GM12878 (cell line): ENCODE data around the gene ZNF212. TPM values are rescaled to one million over a fixed set of nuclear protein-coding genes. Genes with fewer than 3 reads are reported as not detected.

Experiments used
- ATAC-seq: fragments of 200-7000 bp; cut with Tn5 transposase; 3 replicates; pipeline ENCODE4 v1.9.1; 2020; ENCODE audit warnings: mild to moderate bottlenecking, moderate library complexity
- BruUV-seq: library from RNA; stranded (reverse); fragments of 400-500 nt; replicated peaks from 2 replicates; lab custom pipeline; 2021; lab: Mats Ljungman, UMichigan
- CTCF ChIA-PET: fragments of 300-600 bp; sonication (Branson Sonifier 250); formaldehyde crosslinking; extraction: SDS; loops from one replicate; lab custom pipeline; 2021; ENCODE audit warnings: inconsistent platforms; lab: Yijun Ruan, JAX
- POLR2A ChIA-PET: fragments of 350-600 bp; formaldehyde crosslinking; extraction: SDS; loops from one replicate; lab custom pipeline; 2021; ENCODE audit warnings: inconsistent platforms; lab: Charles Lee
- RAD21 ChIA-PET: fragments of 300-600 bp; sonication (Branson Sonifier 250); formaldehyde crosslinking; loops from one replicate; lab custom pipeline; 2023; ENCODE audit warnings: antibody characterized with exemption; ENCODE audit not compliant: unreplicated experiment; lab: Charles Lee
- SMC1A ChIA-PET: fragments of 300-600 bp; sonication (Branson Sonifier 250); formaldehyde crosslinking; loops from one replicate; lab custom pipeline; 2023; ENCODE audit not compliant: unreplicated experiment, uncharacterized antibody; lab: Charles Lee
- DNase-seq: peaks from one replicate; pipeline ENCODE4 v3.0.0-alpha.2; 2011; ENCODE audit warnings: low read depth, low spot score
- FAIRE-seq: peaks from 3 replicates; lab custom pipeline; 2011; peaks lifted over from hg19 to GRCh38; lab: Jason Lieb, UNC
- H2AFZ ChIP-seq: 2 replicates; pipeline ENCODE4 v1.6.0; 2011; ENCODE audit warnings: low read depth, low read length, control low read depth; ENCODE audit not compliant: control insufficient read depth
- H3K27ac ChIP-seq: 2 replicates; pipeline ENCODE4 v1.5.1; 2011; ENCODE audit warnings: control low read depth; ENCODE audit not compliant: control insufficient read depth, insufficient read depth
- H3K27me3 ChIP-seq, 2 experiments: replicated peaks in 1 of 2; 2 replicates each; pipeline versions ENCODE4 v1.6.0 to v1.6.1; 2011; ENCODE audit warnings: low read length in 1 of 2; ENCODE audit not compliant: control insufficient read depth in 2 of 2, insufficient read depth in 2 of 2
- H3K36me3 ChIP-seq, 2 experiments: 2 replicates each; pipeline ENCODE4 v1.5.1; 2011; ENCODE audit warnings: low read length in 1 of 2; ENCODE audit not compliant: control insufficient read depth in 2 of 2, insufficient read depth in 2 of 2
- H3K4me1 ChIP-seq: 2 replicates; pipeline ENCODE4 v1.6.1; 2011; ENCODE audit warnings: mild to moderate bottlenecking, low read length, moderate library complexity, mixed read lengths; ENCODE audit not compliant: control insufficient read depth, insufficient read depth
- H3K4me2 ChIP-seq: 2 replicates; pipeline ENCODE4 v1.6.0; 2011; ENCODE audit warnings: control low read depth; ENCODE audit not compliant: control insufficient read depth, insufficient read depth
- H3K4me3 ChIP-seq: fragments of 200-600 bp; sonication (generic); 2 replicates; pipeline ENCODE4 v1.5.1; 2016
- H3K79me2 ChIP-seq: 2 replicates; pipeline ENCODE4 v1.6.0; 2011; ENCODE audit warnings: low read length; ENCODE audit not compliant: control insufficient read depth, insufficient read depth
- H3K9ac ChIP-seq: 2 replicates; pipeline ENCODE4 v1.8.0; 2011; ENCODE audit warnings: low read length, control low read depth, mixed read lengths; ENCODE audit not compliant: control insufficient read depth, insufficient read depth
- H3K9me3 ChIP-seq: replicated peaks from 3 replicates; pipeline ENCODE4 v1.5.1; 2011; ENCODE audit warnings: mild to moderate bottlenecking, low read length; ENCODE audit not compliant: control insufficient read depth, insufficient read depth
- H4K20me1 ChIP-seq: 2 replicates; pipeline ENCODE4 v1.6.0; 2011; ENCODE audit not compliant: control insufficient read depth, insufficient read depth
- BACH1 ChIP-seq: fragments of 450-650 bp; IDR thresholded peaks from 2 replicates; pipeline ENCODE4 v1.6.1; 2017; ENCODE audit warnings: mild to moderate bottlenecking, borderline replicate concordance
- BHLHE40 ChIP-seq, 2 experiments: fragments of 450-650 bp in 1 of 2; IDR thresholded peaks; 2 replicates each; pipeline ENCODE4 v1.6.1; 2011 to 2017; ENCODE audit warnings: low read depth in 2 of 2, borderline replicate concordance in 1 of 2, improper control_type of control experiment in 1 of 2, low read length in 1 of 2, mild to moderate bottlenecking in 1 of 2
- DPF2 ChIP-seq: fragments of 450-650 bp; IDR thresholded peaks from 2 replicates; pipeline ENCODE4 v1.6.1; 2017; ENCODE audit warnings: mild to moderate bottlenecking
- LARP7 ChIP-seq: fragments of 450-650 bp; IDR thresholded peaks from 2 replicates; pipeline ENCODE4 v1.6.1; 2017; ENCODE audit warnings: mild to moderate bottlenecking
- PML ChIP-seq: IDR thresholded peaks from 2 replicates; pipeline ENCODE4 v1.6.1; 2012; ENCODE audit warnings: low read length, inconsistent platforms
- RAD21 ChIP-seq: IDR thresholded peaks from 2 replicates; pipeline ENCODE4 v1.6.1; 2011; ENCODE audit warnings: mild to moderate bottlenecking, low read depth, low read length, moderate library complexity; ENCODE audit not compliant: insufficient read depth
- TCF7 ChIP-seq: IDR thresholded peaks from 2 replicates; pipeline ENCODE4 v1.6.1; 2014; ENCODE audit warnings: antibody characterized with exemption, borderline replicate concordance
- WGBS: methylation state at CpG from one replicate; pipeline ENCODE4 v1.1.6; 2016; ENCODE audit warnings: low lambda C conversion rate; ENCODE audit not compliant: insufficient replicate concordance, insufficient coverage; ENCODE audit errors: missing lambda C conversion rate; 5-methylcytosine and 5-hydroxymethylcytosine counted together
- in situ Hi-C: fragments of 300-500 bp; cut with MboI; formaldehyde crosslinking; loops from 9 replicates; pipeline ENCODE4 v1.14.3; 2018; ENCODE audit warnings: mixed read lengths
- intact Hi-C: fragments of 100-400 bp; cut with micrococcal nuclease; formaldehyde crosslinking; loops from one replicate; pipeline ENCODE4 v1.14.2; 2022; ENCODE audit not compliant: unreplicated experiment
- polyA plus RNA-seq, 11 experiments: library from polyadenylated mRNA; depleted of rRNA in 4 of 11; unstranded in 6 of 11; stranded (reverse) in 5 of 11; fragments of >200 nt; fragmentation: Nextera tagmentation in 4 of 11; fragmentation: Illumina TruSeq in 1 of 11; extraction: Ambion mirVana in 4 of 11; extraction: Trizol in 1 of 11; gene quantifications; 1 replicate in 1 of 11; 2 replicates in 10 of 11; pipeline versions ENCODE4 v1.2.1 to v1.2.3, GENCODE V29; 2011 to 2016; ENCODE audit warnings: inconsistent platforms in 2 of 11, missing spikeins in 2 of 11, low read depth in 1 of 11
- total RNA-seq, 4 experiments: library from RNA; depleted of rRNA in 3 of 4; stranded (reverse); fragments of >200 nt in 3 of 4; fragmentation: Illumina TruSeq in 1 of 4; extraction: Trizol in 1 of 4; gene quantifications; 2 replicates each; pipeline versions ENCODE4 v1.2.1 to v1.2.3, GENCODE V29; 2013 to 2021
- TF ChIP-seq, protein P1 (sequence below): IDR thresholded peaks from 2 replicates; pipeline ENCODE4 v1.6.1; 2011; ENCODE audit warnings: low read depth, low read length, improper control_type of control experiment, borderline replicate concordance
- TF ChIP-seq, protein P2 (sequence below): fragments of 450-650 bp; IDR thresholded peaks from 2 replicates; pipeline ENCODE4 v1.6.1; 2016; ENCODE audit warnings: mild to moderate bottlenecking
- TF ChIP-seq, protein P3 (sequence below): fragments of 450-650 bp; IDR thresholded peaks from 2 replicates; pipeline ENCODE4 v1.6.1; 2017; ENCODE audit warnings: antibody characterized with exemption, mild to moderate bottlenecking, moderate library complexity
- TF ChIP-seq, protein P4 (sequence below): fragments of 450-650 bp; formaldehyde crosslinking; IDR thresholded peaks from 2 replicates; pipeline ENCODE4 v1.5.0; 2022; ENCODE audit warnings: mild to moderate bottlenecking, missing genetic modification characterization

ZNF212 gene
- total and polyA plus RNA-seq, 10 of the 15 experiments (the other 5 are each of a cell fraction or from before 2014, with no cell fraction given): 1.2 to 11.6 (median 5.4) TPM

DNA sequence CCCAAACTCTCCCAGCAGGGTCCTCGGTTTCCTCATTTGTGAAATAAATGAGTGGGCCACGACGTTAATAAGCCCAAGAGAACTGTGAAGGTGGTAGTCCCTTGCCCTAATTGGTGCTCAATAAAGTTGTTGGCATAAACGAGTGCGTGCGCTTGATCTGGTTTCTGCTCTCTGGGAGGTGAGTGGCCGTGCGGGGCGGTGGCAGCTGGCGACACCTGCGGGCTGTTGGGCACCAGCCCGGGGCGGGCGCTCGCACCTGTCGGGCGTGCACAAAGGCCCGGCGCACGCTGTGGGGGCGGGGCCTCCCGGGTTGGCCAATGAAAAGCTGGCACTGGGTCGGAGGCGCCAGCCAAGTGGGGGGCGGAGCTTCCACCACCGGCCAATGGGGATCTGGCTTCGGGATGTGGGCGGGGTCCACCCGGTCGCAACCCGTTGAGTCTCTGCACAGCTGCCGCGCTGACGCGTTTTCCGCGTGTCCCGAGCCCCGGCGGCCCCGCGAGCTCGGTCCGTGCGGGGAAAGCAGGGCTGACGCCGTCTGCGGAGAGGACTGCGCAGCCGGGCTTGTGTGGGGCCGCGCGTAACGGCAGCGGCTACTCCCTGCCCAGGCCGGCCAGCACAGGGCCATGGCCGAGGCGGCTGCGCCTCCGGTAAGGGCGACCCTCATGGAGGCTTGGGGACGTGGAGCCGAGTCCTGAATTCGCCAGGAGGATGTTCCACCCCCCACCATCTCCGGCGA lies 45.6 kb downstream of the ZNF212 start (continued):
- peak; percentile 63; the same call in 1 of the 2 replicates for TF ChIP-seq LARP7

DNA sequence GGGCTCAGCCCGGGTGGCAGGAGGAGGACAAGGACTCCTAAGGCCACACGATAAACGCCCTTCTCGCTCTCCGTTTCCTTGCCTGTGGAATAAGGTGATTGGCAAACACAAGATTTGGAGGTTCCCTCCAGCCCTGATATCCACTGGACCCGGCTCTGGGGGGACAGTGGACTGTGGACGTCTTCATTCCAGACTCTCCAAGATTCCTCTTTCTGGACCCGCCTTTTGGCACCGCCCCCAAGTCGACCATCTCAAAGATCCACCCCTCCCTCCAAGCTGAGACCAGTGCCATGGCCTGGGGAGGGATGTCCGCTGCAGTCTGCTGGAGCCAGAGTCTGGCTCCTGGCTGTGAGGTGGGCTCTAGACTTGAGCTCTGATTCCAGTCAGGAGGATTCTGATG lies 46.2 kb downstream of the ZNF212 start:
- no peaks in the 10 kb centered on the region for H4K20me1 ChIP-seq
- no TSS peak for BruUV-seq
- H3K9me3 ChIP-seq: no peaks in the 10 kb centered on the region
- ATAC-seq (peak; percentile 14), DNase-seq (no peak), FAIRE-seq (no peak)
- peak overlapping the region; percentile 47; the same call in 1 of the 2 replicates for H3K9ac ChIP-seq
- CTCF ChIA-PET: interaction anchor here (0.9 to 1.8 kb wide), 13 partner anchors 12 to 210 kb away, joined by 3 to 23 read pairs (median 4); partner anchors contain the start of genes ZNF212, ZNF282, ZNF398 and ZNF783
- peak overlapping the region; percentile 95 for H3K4me2 ChIP-seq
- H2AFZ ChIP-seq: peak overlapping the region; percentile 62
- no peaks in the 10 kb centered on the region for H3K27me3 ChIP-seq
- intact Hi-C loops: loop anchor here (2.0 kb wide), 1 partner anchor 23 kb away; the partner anchor contains the start of gene ZNF783
- H3K36me3 ChIP-seq: peaks cover 0 to 1% of the 10 kb centered on the region in 2 experiments; a peak in 2 of 4 replicates
- POLR2A ChIA-PET: interaction anchor here (1.1 kb wide), 2 partner anchors 22 to 301 kb away, joined by 4 to 7 read pairs; no protein-coding TSS in a partner anchor
- H3K4me1 ChIP-seq: peaks cover 12% of the 10 kb centered on the region
- 35% methylated on average over 11 of the region's 11 CpGs for WGBS
- H3K4me3 ChIP-seq: peak overlapping the region; percentile 64
- no peak overlapping the region for H3K27ac ChIP-seq
- in situ Hi-C loops: no loop called here
- RAD21 ChIA-PET: interaction anchor here (0.7 to 2.2 kb wide), 8 partner anchors 24 to 313 kb away, joined by 3 to 12 read pairs (median 4); partner anchors contain the start of genes ZNF282, ZNF425 and ZNF783
- SMC1A ChIA-PET: interaction anchor here (1.1 to 1.6 kb wide), 6 partner anchors 12 to 137 kb away, joined by 3 to 5 read pairs (median 3); partner anchors contain the start of genes ZNF282 and ZNF783
- H3K79me2 ChIP-seq: no peaks in the 10 kb centered on the region
- TF ChIP-seq, protein P1, sequence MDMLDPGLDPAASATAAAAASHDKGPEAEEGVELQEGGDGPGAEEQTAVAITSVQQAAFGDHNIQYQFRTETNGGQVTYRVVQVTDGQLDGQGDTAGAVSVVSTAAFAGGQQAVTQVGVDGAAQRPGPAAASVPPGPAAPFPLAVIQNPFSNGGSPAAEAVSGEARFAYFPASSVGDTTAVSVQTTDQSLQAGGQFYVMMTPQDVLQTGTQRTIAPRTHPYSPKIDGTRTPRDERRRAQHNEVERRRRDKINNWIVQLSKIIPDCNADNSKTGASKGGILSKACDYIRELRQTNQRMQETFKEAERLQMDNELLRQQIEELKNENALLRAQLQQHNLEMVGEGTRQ: no peak
- TF ChIP-seq TCF7: no peak
- TF ChIP-seq, protein P2, sequence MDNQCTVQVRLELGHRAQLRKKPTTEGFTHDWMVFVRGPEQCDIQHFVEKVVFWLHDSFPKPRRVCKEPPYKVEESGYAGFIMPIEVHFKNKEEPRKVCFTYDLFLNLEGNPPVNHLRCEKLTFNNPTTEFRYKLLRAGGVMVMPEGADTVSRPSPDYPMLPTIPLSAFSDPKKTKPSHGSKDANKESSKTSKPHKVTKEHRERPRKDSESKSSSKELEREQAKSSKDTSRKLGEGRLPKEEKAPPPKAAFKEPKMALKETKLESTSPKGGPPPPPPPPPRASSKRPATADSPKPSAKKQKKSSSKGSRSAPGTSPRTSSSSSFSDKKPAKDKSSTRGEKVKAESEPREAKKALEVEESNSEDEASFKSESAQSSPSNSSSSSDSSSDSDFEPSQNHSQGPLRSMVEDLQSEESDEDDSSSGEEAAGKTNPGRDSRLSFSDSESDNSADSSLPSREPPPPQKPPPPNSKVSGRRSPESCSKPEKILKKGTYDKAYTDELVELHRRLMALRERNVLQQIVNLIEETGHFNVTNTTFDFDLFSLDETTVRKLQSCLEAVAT: no peak
- TF ChIP-seq DPF2: no peak
- TF ChIP-seq, protein P3, sequence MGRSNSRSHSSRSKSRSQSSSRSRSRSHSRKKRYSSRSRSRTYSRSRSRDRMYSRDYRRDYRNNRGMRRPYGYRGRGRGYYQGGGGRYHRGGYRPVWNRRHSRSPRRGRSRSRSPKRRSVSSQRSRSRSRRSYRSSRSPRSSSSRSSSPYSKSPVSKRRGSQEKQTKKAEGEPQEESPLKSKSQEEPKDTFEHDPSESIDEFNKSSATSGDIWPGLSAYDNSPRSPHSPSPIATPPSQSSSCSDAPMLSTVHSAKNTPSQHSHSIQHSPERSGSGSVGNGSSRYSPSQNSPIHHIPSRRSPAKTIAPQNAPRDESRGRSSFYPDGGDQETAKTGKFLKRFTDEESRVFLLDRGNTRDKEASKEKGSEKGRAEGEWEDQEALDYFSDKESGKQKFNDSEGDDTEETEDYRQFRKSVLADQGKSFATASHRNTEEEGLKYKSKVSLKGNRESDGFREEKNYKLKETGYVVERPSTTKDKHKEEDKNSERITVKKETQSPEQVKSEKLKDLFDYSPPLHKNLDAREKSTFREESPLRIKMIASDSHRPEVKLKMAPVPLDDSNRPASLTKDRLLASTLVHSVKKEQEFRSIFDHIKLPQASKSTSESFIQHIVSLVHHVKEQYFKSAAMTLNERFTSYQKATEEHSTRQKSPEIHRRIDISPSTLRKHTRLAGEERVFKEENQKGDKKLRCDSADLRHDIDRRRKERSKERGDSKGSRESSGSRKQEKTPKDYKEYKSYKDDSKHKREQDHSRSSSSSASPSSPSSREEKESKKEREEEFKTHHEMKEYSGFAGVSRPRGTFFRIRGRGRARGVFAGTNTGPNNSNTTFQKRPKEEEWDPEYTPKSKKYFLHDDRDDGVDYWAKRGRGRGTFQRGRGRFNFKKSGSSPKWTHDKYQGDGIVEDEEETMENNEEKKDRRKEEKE: no peak
- TF ChIP-seq RAD21: no peak
- TF ChIP-seq BACH1: no peak
- TF ChIP-seq PML: no peak
- no peak for TF ChIP-seq BHLHE40 (IDR thresholded peaks at IDR 0.05; ENCODE audit: borderline replicate concordance in 1 of 2, low read depth in 2 of 2, low read length in 1 of 2)
- TF ChIP-seq, protein P4, sequence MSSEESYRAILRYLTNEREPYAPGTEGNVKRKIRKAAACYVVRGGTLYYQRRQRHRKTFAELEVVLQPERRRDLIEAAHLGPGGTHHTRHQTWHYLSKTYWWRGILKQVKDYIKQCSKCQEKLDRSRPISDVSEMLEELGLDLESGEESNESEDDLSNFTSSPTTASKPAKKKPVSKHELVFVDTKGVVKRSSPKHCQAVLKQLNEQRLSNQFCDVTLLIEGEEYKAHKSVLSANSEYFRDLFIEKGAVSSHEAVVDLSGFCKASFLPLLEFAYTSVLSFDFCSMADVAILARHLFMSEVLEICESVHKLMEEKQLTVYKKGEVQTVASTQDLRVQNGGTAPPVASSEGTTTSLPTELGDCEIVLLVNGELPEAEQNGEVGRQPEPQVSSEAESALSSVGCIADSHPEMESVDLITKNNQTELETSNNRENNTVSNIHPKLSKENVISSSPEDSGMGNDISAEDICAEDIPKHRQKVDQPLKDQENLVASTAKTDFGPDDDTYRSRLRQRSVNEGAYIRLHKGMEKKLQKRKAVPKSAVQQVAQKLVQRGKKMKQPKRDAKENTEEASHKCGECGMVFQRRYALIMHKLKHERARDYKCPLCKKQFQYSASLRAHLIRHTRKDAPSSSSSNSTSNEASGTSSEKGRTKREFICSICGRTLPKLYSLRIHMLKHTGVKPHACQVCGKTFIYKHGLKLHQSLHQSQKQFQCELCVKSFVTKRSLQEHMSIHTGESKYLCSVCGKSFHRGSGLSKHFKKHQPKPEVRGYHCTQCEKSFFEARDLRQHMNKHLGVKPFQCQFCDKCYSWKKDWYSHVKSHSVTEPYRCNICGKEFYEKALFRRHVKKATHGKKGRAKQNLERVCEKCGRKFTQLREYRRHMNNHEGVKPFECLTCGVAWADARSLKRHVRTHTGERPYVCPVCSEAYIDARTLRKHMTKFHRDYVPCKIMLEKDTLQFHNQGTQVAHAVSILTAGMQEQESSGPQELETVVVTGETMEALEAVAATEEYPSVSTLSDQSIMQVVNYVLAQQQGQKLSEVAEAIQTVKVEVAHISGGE: no peak
